Peyer's patch (tissue), 4 donors: ENCODE data around the gene MOSMO. TPM values are rescaled to one million over a fixed set of nuclear protein-coding genes. Genes with fewer than 3 reads are reported as not detected.

Source experiments
- DNase-seq, 3 donors: peaks; one replicate each; pipeline ENCODE4 v3.0.0-alpha.2; 2017 to 2019
- H3K27ac ChIP-seq, 4 donors: fragments of 200-600 bp; sonication (generic); one replicate each; pipeline ENCODE4 v1.5.1; 2016 to 2019
- H3K27me3 ChIP-seq, 2 donors: fragments of 200-600 bp; sonication (generic); one replicate each; pipeline ENCODE4 v1.5.1; 2019
- H3K36me3 ChIP-seq, 3 donors: fragments of 200-600 bp; sonication (generic); one replicate each; pipeline ENCODE4 v1.5.1; 2016 to 2019
- H3K4me1 ChIP-seq, 4 donors: fragments of 200-600 bp; sonication (generic); one replicate each; pipeline ENCODE4 v1.5.1; 2016 to 2019
- H3K4me3 ChIP-seq, 4 donors: fragments of 200-600 bp; sonication (generic); 1 replicate in 3 of 4; 2 replicates in 1 of 4; pipeline ENCODE4 v1.5.1; 2016 to 2019; ENCODE audit warnings: mild to moderate bottlenecking in 1 of 4
- H3K9me3 ChIP-seq, 4 donors: fragments of 200-600 bp; sonication (generic); one replicate each; pipeline ENCODE4 v1.5.1; 2016 to 2019; ENCODE audit warnings: mild to moderate bottlenecking in 1 of 4
- CTCF ChIP-seq, 6 experiments: fragments of 450-650 bp in 4 of 6; fragments of 200-600 bp in 2 of 6; sonication (generic) in 1 of 6; IDR thresholded peaks; one replicate each; pipeline ENCODE4 v1.5.1; 2017 to 2019; ENCODE audit warnings: antibody characterized with exemption in 6 of 6, mild to moderate bottlenecking in 3 of 6, moderate library complexity in 1 of 6
- POLR2A ChIP-seq, 2 donors: fragments of 450-650 bp; IDR thresholded peaks; one replicate each; pipeline ENCODE4 v1.5.1; 2017; ENCODE audit warnings: antibody characterized with exemption in 2 of 2, mild to moderate bottlenecking in 2 of 2, moderate library complexity in 2 of 2
- total RNA-seq, 4 donors: library from RNA; depleted of rRNA; stranded (reverse); fragments of >200 nt; gene quantifications; one replicate each; pipeline ENCODE4 v1.1.0, GENCODE V29; 2016

MOSMO gene
- total RNA-seq, 4 donors from 2014 or later, result 9.9 to 28.0 (median 13.4) TPM

GRCh38 chr16:21971856-21972255 is 36.1 kb upstream of the MOSMO start:
- Histone ChIP-seq H3K36me3 (peaks cover 0 to 100% (median 3%) of the 10 kb centered on the region in 3 donors), H3K27ac (no peak overlapping the region), H3K27me3 (no peaks in the 10 kb centered on the region), H3K4me3 (no peak overlapping the region), H3K4me1 (no peaks in the 10 kb centered on the region), H3K9me3 (no peaks in the 10 kb centered on the region)
- no peak for DNase-seq
- no peak for TF ChIP-seq POLR2A (IDR thresholded peaks at IDR 0.05)
- no peak for TF ChIP-seq CTCF (IDR thresholded peaks at IDR 0.05)

- peaks cover 0 to 100% (median 3%) of the 10 kb centered on the region in 3 donors for H3K36me3 ChIP-seq
- no peaks in the 10 kb centered on the region for H3K9me3 ChIP-seq
- H3K27me3 ChIP-seq, result no peaks in the 10 kb centered on the region
- DNase-seq, result no peak
- TF ChIP-seq POLR2A (IDR thresholded peaks at IDR 0.05), result no peak
- no peak for TF ChIP-seq CTCF (IDR thresholded peaks at IDR 0.05)
- H3K4me1 ChIP-seq, result no peaks in the 10 kb centered on the region
- no peak overlapping the region for H3K4me3 ChIP-seq
- no peak overlapping the region for H3K27ac ChIP-seq
These were observed 34.0 kb upstream of the MOSMO start for GRCh38 chr16:21973945-21974344.

GRCh38 chr16:21980032-21980431 is 27.9 kb upstream of the MOSMO start:
- no peak for TF ChIP-seq CTCF (IDR thresholded peaks at IDR 0.05)
- no peak for TF ChIP-seq POLR2A (IDR thresholded peaks at IDR 0.05)
- H3K36me3 ChIP-seq, result peaks cover 0 to 94% (median 11%) of the 10 kb centered on the region in 3 donors
- H3K9me3 ChIP-seq, result no peaks in the 10 kb centered on the region
- H3K4me3 ChIP-seq, result no peak overlapping the region
- no peak for DNase-seq
- H3K27ac ChIP-seq, result no peak overlapping the region
- no peaks in the 10 kb centered on the region for H3K4me1 ChIP-seq
- no peaks in the 10 kb centered on the region for H3K27me3 ChIP-seq

GRCh38 chr16:21982108-21982507 is 25.8 kb upstream of the MOSMO start:
- peaks cover 0 to 73% (median 8%) of the 10 kb centered on the region in 3 donors for H3K36me3 ChIP-seq

GRCh38 chr16:21984062-21984461 is 23.8 kb upstream of the MOSMO start:
- no peak for DNase-seq
- Histone ChIP-seq H3K9me3 (no peaks in the 10 kb centered on the region), H3K27ac (no peak overlapping the region), H3K4me1 (no peaks in the 10 kb centered on the region), H3K27me3 (no peaks in the 10 kb centered on the region), H3K36me3 (peaks cover 0 to 53% (median 8%) of the 10 kb centered on the region in 3 donors), H3K4me3 (no peak overlapping the region)
- TF ChIP-seq CTCF (IDR thresholded peaks at IDR 0.05) (no peak), POLR2A (IDR thresholded peaks at IDR 0.05) (no peak)

More at GRCh38 chr16:21982108-21982507, 25.8 kb upstream of the MOSMO start:
- H3K9me3 ChIP-seq, result no peaks in the 10 kb centered on the region
- H3K4me1 ChIP-seq, result no peaks in the 10 kb centered on the region
- no peak for TF ChIP-seq CTCF (IDR thresholded peaks at IDR 0.05)
- TF ChIP-seq POLR2A (IDR thresholded peaks at IDR 0.05), result no peak
- H3K4me3 ChIP-seq, result no peak overlapping the region
- no peak for DNase-seq
- no peak overlapping the region for H3K27ac ChIP-seq
- no peaks in the 10 kb centered on the region for H3K27me3 ChIP-seq

GRCh38 chr16:21985524-21985923 is 22.4 kb upstream of the MOSMO start:
- H3K27ac ChIP-seq, result no peak overlapping the region
- no peak overlapping the region for H3K4me3 ChIP-seq
- no peaks in the 10 kb centered on the region for H3K27me3 ChIP-seq
- H3K9me3 ChIP-seq, result no peaks in the 10 kb centered on the region
- TF ChIP-seq CTCF (IDR thresholded peaks at IDR 0.05) (no peak), POLR2A (IDR thresholded peaks at IDR 0.05) (no peak)
- peaks cover 0 to 2% (median 0%) of the 10 kb centered on the region in 4 donors for H3K4me1 ChIP-seq
- peaks cover 0 to 39% (median 5%) of the 10 kb centered on the region in 3 donors for H3K36me3 ChIP-seq
- no peak for DNase-seq
